Transverse colon (tissue), 4 donors: ENCODE results near the gene HDAC4.

ENCODE experiments used
- EP300 ChIP-seq: sonication (generic); formaldehyde crosslinking; IDR thresholded peaks from one replicate; pipeline ENCODE4 v1.6.1; 2017; ENCODE audit warnings: antibody characterized with exemption, low read depth
- POLR2A ChIP-seq: fragments of 450-650 bp; IDR thresholded peaks from one replicate; pipeline ENCODE4 v1.6.1; 2016; ENCODE audit warnings: antibody characterized with exemption, mild to moderate bottlenecking, moderate library complexity
- POLR2AphosphoS5 ChIP-seq, 3 donors: sonication (generic); formaldehyde crosslinking; IDR thresholded peaks; one replicate each; pipeline ENCODE4 v1.6.1; 2016; ENCODE audit warnings: antibody characterized with exemption in 3 of 3
- TF ChIP-seq, protein P1 (sequence below), 5 experiments: fragments of 200-600 bp in 3 of 5; fragments of 450-650 bp in 2 of 5; sonication (generic) in 3 of 5; IDR thresholded peaks; 1 replicate in 2 of 5; 2 replicates in 3 of 5; pipeline ENCODE4 v1.5.1; 2016 to 2017; ENCODE audit warnings: antibody characterized with exemption in 5 of 5, inconsistent platforms in 3 of 5, mild to moderate bottlenecking in 2 of 5, moderate library complexity in 1 of 5

DNA sequence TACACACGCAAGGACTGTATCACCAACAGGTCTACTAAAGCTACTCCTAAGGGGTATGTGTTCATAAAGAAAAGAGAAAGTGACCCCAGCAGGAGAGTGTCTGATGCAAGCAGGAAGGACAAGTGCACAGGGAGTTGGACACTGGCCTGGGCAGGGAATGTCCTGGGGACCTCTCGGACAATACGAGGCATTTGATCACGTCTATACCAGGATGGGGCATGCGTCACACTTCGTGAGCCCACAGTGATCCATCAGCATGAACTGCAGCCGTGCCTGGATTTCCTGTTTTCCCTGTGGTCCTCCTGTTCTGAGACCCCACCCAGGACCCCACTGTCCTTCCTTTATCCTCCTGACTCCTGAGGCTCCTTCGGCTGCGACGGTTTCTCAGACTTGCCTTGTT, 113.9 kb downstream of the HDAC4 start:
- TF ChIP-seq, protein P1, sequence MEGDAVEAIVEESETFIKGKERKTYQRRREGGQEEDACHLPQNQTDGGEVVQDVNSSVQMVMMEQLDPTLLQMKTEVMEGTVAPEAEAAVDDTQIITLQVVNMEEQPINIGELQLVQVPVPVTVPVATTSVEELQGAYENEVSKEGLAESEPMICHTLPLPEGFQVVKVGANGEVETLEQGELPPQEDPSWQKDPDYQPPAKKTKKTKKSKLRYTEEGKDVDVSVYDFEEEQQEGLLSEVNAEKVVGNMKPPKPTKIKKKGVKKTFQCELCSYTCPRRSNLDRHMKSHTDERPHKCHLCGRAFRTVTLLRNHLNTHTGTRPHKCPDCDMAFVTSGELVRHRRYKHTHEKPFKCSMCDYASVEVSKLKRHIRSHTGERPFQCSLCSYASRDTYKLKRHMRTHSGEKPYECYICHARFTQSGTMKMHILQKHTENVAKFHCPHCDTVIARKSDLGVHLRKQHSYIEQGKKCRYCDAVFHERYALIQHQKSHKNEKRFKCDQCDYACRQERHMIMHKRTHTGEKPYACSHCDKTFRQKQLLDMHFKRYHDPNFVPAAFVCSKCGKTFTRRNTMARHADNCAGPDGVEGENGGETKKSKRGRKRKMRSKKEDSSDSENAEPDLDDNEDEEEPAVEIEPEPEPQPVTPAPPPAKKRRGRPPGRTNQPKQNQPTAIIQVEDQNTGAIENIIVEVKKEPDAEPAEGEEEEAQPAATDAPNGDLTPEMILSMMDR (IDR thresholded peaks at IDR 0.05) = no peak
- TF ChIP-seq POLR2A (no peak), EP300 (no peak), POLR2AphosphoS5 (IDR thresholded peaks at IDR 0.05) (no peak)
